Fibroblast of pulmonary artery (primary cell): ENCODE results near the gene NUP153.
A peak's percentile ranks its signal among the peaks of the same experiment; 100 is the strongest.
"Not testable (repeated sequence)": the region's sequence is repeated elsewhere in the genome, so short reads cannot be mapped to it uniquely, and the experiment has no call there.

Experiments used
- DNase-seq: peaks from one replicate; pipeline ENCODE4 v3.0.0-alpha.2; 2010; ENCODE audit warnings: low read depth
- H3K4me3 ChIP-seq: replicated peaks from 2 replicates; pipeline ENCODE4 v1.5.1; 2011; ENCODE audit warnings: low read depth, mild to moderate bottlenecking, control low read depth, low read length, moderate library complexity
- TF ChIP-seq, protein P1 (sequence below): IDR thresholded peaks from 2 replicates; pipeline ENCODE4 v1.5.1; 2011; ENCODE audit warnings: mild to moderate bottlenecking, control low read depth, low read length, inconsistent platforms; ENCODE audit errors: missing control alignments

Gene NUP153

GRCh38 chr6:17710331-17710730 lies 3.6 kb upstream of the NUP153 start:
- TF ChIP-seq, protein P1, sequence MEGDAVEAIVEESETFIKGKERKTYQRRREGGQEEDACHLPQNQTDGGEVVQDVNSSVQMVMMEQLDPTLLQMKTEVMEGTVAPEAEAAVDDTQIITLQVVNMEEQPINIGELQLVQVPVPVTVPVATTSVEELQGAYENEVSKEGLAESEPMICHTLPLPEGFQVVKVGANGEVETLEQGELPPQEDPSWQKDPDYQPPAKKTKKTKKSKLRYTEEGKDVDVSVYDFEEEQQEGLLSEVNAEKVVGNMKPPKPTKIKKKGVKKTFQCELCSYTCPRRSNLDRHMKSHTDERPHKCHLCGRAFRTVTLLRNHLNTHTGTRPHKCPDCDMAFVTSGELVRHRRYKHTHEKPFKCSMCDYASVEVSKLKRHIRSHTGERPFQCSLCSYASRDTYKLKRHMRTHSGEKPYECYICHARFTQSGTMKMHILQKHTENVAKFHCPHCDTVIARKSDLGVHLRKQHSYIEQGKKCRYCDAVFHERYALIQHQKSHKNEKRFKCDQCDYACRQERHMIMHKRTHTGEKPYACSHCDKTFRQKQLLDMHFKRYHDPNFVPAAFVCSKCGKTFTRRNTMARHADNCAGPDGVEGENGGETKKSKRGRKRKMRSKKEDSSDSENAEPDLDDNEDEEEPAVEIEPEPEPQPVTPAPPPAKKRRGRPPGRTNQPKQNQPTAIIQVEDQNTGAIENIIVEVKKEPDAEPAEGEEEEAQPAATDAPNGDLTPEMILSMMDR: no peak
- H3K4me3 ChIP-seq: no peak overlapping the region
- DNase-seq: peak; percentile 29

DNA sequence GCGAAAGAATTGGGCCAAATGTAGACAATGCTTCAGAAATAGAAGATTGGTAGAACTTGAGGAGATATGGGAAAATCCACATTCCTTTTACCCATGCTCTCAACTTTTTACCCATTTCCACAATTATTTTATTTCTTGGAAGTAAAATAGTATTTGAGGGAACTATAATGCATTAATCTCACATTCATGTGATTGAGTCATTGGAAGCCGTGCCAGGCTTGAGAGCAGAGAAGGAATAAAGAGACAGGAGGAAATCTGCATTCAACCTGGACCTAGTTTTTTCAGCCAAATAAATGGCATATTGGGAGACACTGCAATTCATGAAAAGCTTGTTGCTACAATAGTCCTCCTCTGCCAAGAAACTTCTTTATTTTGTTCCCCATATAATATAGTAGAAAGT lies 2.8 kb upstream of the NUP153 start:
- TF ChIP-seq, protein P1: no peak
- H3K4me3 ChIP-seq: no peak overlapping the region
- no peak for DNase-seq

DNA sequence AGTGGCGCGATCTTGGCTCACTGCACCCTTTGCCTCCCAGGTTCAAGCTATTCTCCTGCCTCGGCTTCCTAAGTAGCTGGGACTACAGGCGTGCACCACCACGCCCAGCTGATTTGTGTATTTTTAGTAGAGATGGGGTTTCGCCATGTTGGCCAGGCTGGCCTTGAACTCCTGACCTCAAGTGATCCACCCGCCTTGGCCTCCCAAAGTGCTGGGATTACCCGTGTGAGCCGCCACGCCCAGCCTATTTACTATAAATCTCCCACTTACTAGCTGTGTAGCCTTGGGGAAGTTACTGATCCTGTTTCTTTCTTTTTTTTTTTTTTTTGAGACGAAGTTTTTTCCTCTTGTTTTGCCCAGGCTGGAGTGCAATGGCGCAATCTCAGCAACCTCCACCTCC lies 1.3 kb upstream of the NUP153 start:
- DNase-seq, H3K4me3 ChIP-seq: not testable (repeated sequence)

DNA sequence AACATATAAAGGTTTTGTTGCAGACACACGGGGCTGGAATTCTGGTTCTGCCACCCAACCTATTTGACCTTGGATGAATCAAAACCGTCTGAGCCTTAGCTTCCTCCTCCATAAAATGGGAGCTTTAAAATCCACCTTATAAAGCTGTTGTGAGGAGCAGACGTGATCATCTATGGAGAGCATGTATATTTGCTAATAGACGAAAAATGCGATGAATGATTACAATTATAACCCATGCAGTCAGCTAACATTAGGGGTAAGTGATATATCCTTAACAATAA lies 586 bp upstream of the NUP153 start:
- no peak for DNase-seq
- H3K4me3 ChIP-seq: peak overlapping the region; percentile 86
- TF ChIP-seq, protein P1: no peak

- TF ChIP-seq, protein P1: no peak
- DNase-seq: peak; percentile 61
- H3K4me3 ChIP-seq: peak overlapping the region; percentile 86
These were observed 746 bp downstream of the NUP153 start for GRCh38 chr6:17705778-17706579.

GRCh38 chr6:17705428-17705777 lies 1.3 kb downstream of the NUP153 start:
- DNase-seq: peak; percentile 84
- TF ChIP-seq, protein P1: no peak
- peak overlapping the region; percentile 86 for H3K4me3 ChIP-seq

DNA sequence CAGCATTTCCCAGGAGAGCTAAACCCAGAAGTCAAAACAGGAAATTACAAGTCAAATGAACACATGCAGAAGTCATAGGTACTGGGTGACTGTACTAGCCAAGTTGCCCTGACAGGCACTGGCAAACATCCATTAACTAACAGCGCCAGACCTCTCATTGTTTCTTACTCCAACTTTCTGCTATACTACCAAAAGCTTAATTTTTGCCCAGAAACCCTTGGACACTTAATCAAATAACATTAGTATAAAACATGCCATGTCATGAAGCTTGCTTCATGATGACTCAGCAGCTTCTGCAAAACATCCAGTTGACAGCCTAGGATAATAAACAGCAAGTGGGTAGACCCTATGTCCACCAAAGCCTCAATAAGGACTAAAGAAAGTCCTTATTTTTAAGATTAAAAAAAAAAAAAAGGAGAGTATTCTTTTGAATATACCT lies 3.5 kb downstream of the NUP153 start:
- TF ChIP-seq, protein P1: no peak
- peak; percentile 97 for DNase-seq
- H3K4me3 ChIP-seq: no peak overlapping the region
